Hepatocyte (in vitro differentiated cells): ENCODE data around the gene SLC38A10. TPM values are rescaled to one million over a fixed set of nuclear protein-coding genes. Genes with fewer than 3 reads are reported as not detected.

Experiments used
- DNase-seq: peaks from one replicate; pipeline ENCODE4 v3.0.0-alpha.2; 2016; ENCODE audit warnings: low spot score
- H2AFZ ChIP-seq: fragments of 200-600 bp; sonication (generic); 2 replicates; pipeline ENCODE4 v1.6.0; 2016; ENCODE audit warnings: antibody characterized with exemption, mild to moderate bottlenecking
- H3K27ac ChIP-seq: fragments of 200-600 bp; sonication (generic); 2 replicates; pipeline ENCODE4 v1.5.1; 2016; ENCODE audit warnings: mild to moderate bottlenecking
- H3K27me3 ChIP-seq: fragments of 200-600 bp; sonication (generic); 2 replicates; pipeline ENCODE4 v1.6.1; 2016
- H3K36me3 ChIP-seq: fragments of 200-600 bp; sonication (generic); replicated peaks from 2 replicates; pipeline ENCODE4 v1.5.1; 2016; ENCODE audit warnings: low read depth; ENCODE audit not compliant: insufficient read depth
- H3K4me1 ChIP-seq: fragments of 200-600 bp; sonication (generic); 2 replicates; pipeline ENCODE4 v1.5.1; 2016; ENCODE audit warnings: mild to moderate bottlenecking, moderate library complexity; ENCODE audit not compliant: insufficient read depth
- H3K4me2 ChIP-seq: fragments of 200-600 bp; sonication (generic); 2 replicates; pipeline ENCODE4 v1.6.0; 2016
- H3K4me3 ChIP-seq: fragments of 200-600 bp; sonication (generic); 2 replicates; pipeline ENCODE4 v1.5.1; 2016; ENCODE audit warnings: mild to moderate bottlenecking
- H3K79me2 ChIP-seq: fragments of 200-600 bp; sonication (generic); 2 replicates; pipeline ENCODE4 v1.6.0; 2017; ENCODE audit warnings: mild to moderate bottlenecking
- H3K9me2 ChIP-seq: fragments of 200-600 bp; sonication (generic); replicated peaks from 2 replicates; pipeline ENCODE4 v1.6.0; 2017; ENCODE audit warnings: mild to moderate bottlenecking; ENCODE audit not compliant: insufficient read depth
- H3K9me3 ChIP-seq: fragments of 200-600 bp; sonication (generic); 2 replicates; pipeline ENCODE4 v1.5.1; 2016; ENCODE audit warnings: low read depth, mild to moderate bottlenecking
- H4K20me1 ChIP-seq: fragments of 200-600 bp; sonication (generic); 2 replicates; pipeline ENCODE4 v1.6.0; 2016; ENCODE audit warnings: mild to moderate bottlenecking; ENCODE audit not compliant: insufficient read depth, poor library complexity, severe bottlenecking
- CTCF ChIP-seq: fragments of 200-600 bp; sonication (generic); IDR thresholded peaks from 2 replicates; pipeline ENCODE4 v1.5.1; 2016; ENCODE audit warnings: antibody characterized with exemption, mild to moderate bottlenecking; ENCODE audit not compliant: poor library complexity
- EZH2 ChIP-seq: fragments of 200-600 bp; sonication (generic); IDR thresholded peaks from 2 replicates; pipeline ENCODE4 v1.6.1; 2016; ENCODE audit warnings: antibody characterized with exemption, mild to moderate bottlenecking, borderline replicate concordance
- EZH2phosphoT487 ChIP-seq: fragments of 200-600 bp; sonication (generic); IDR thresholded peaks from one replicate; pipeline ENCODE4 v1.6.1; 2018; ENCODE audit warnings: antibody characterized with exemption, mild to moderate bottlenecking, low read depth, moderate library complexity; ENCODE audit not compliant: unreplicated experiment, severe bottlenecking
- WGBS: methylation state at CpG from one replicate; pipeline ENCODE4 v1.1.6; 2016; ENCODE audit warnings: low lambda C conversion rate; ENCODE audit errors: missing lambda C conversion rate; 5-methylcytosine and 5-hydroxymethylcytosine counted together
- polyA plus RNA-seq: library from polyadenylated mRNA; unstranded; fragments of >200 nt; fragmentation: Nextera tagmentation; extraction: Ambion mirVana; gene quantifications from 2 replicates; pipeline ENCODE4 v1.2.1, GENCODE V29; 2016
- total RNA-seq: library from RNA; depleted of rRNA; stranded (reverse); fragments of >200 nt; gene quantifications from 2 replicates; pipeline ENCODE4 v1.2.3, GENCODE V29; 2014

SLC38A10 gene
- total and polyA plus RNA-seq, 2 experiments from 2014 or later = 91.4 to 124 TPM

- no peaks in the 10 kb centered on the region for H3K9me2 ChIP-seq
These were observed 40.7 kb upstream of the SLC38A10 start for GRCh38 chr17:81335773-81336157.

GRCh38 chr17:81334987-81335772, 40.1 kb upstream of the SLC38A10 start:
- Histone ChIP-seq H3K4me2 (peak overlapping the region; percentile 11), H3K27me3 (no peaks in the 10 kb centered on the region), H2AFZ (no peak overlapping the region), H3K79me2 (peaks cover 42% of the 10 kb centered on the region), H3K9me2 (no peaks in the 10 kb centered on the region), H3K27ac (no peak overlapping the region), H4K20me1 (no peaks in the 10 kb centered on the region), H3K36me3 (no peaks in the 10 kb centered on the region), H3K4me3 (no peak overlapping the region), H3K9me3 (no peaks in the 10 kb centered on the region), H3K4me1 (peaks cover 64% of the 10 kb centered on the region)
- no peak for DNase-seq
- no peak for TF ChIP-seq CTCF
- TF ChIP-seq EZH2phosphoT487 = no peak
- TF ChIP-seq EZH2 = no peak
- 88% methylated on average over 14 of the region's 14 CpGs for WGBS

More at GRCh38 chr17:81335773-81336157, 40.7 kb upstream of the SLC38A10 start:
- Histone ChIP-seq H3K4me2 (no peak overlapping the region), H3K4me1 (peaks cover 64% of the 10 kb centered on the region), H3K79me2 (peaks cover 48% of the 10 kb centered on the region), H3K36me3 (no peaks in the 10 kb centered on the region), H3K9me3 (no peaks in the 10 kb centered on the region), H3K27me3 (no peaks in the 10 kb centered on the region), H3K27ac (no peak overlapping the region), H3K4me3 (no peak overlapping the region), H2AFZ (no peak overlapping the region), H4K20me1 (no peaks in the 10 kb centered on the region)
- WGBS = 78% methylated on average over 8 of the region's 9 CpGs
- TF ChIP-seq EZH2phosphoT487 (no peak), CTCF (no peak), EZH2 (no peak)
- no peak for DNase-seq

GRCh38 chr17:81334391-81334901, 39.3 kb upstream of the SLC38A10 start:
- no peak overlapping the region for H3K27ac ChIP-seq
- H3K9me2 ChIP-seq = no peaks in the 10 kb centered on the region
- no peaks in the 10 kb centered on the region for H3K9me3 ChIP-seq
- H3K27me3 ChIP-seq = no peaks in the 10 kb centered on the region
- H4K20me1 ChIP-seq = no peaks in the 10 kb centered on the region
- WGBS = 57% methylated on average over 12 of the region's 12 CpGs
- TF ChIP-seq CTCF = no peak
- TF ChIP-seq EZH2 = no peak
- TF ChIP-seq EZH2phosphoT487 = no peak
- peak overlapping the region; percentile 11 for H3K4me2 ChIP-seq
- H2AFZ ChIP-seq = no peak overlapping the region
- DNase-seq = no peak
- H3K79me2 ChIP-seq = peaks cover 34% of the 10 kb centered on the region
- H3K4me3 ChIP-seq = no peak overlapping the region
- H3K4me1 ChIP-seq = peaks cover 64% of the 10 kb centered on the region
- no peaks in the 10 kb centered on the region for H3K36me3 ChIP-seq
